ENCODE results near the gene CANT1.
"Not testable (repeated sequence)": the region's sequence is repeated elsewhere in the genome, so short reads cannot be mapped to it uniquely, and the experiment has no call there.

The CANT1 gene

GRCh38 chr17:79028496-79029326, 19.1 kb upstream of the CANT1 start:
- no peak for DNase-seq (ENCODE audit: extremely low read depth in 1 of 2, low read depth in 1 of 2)

- no peak for DNase-seq (ENCODE audit: extremely low read depth in 1 of 2, low read depth in 1 of 2)
Measured at GRCh38 chr17:79027925-79028491, 18.4 kb upstream of the CANT1 start.

- no peak for DNase-seq (ENCODE audit: extremely low read depth in 1 of 2, low read depth in 1 of 2)
Measured at GRCh38 chr17:79027274-79027924, 17.8 kb upstream of the CANT1 start.

- no peak for DNase-seq (ENCODE audit: extremely low read depth in 1 of 2, low read depth in 1 of 2)
Measured at GRCh38 chr17:79026376-79027273, 17.1 kb upstream of the CANT1 start.

- no peak for DNase-seq (ENCODE audit: extremely low read depth in 1 of 2, low read depth in 1 of 2)
Measured at GRCh38 chr17:79024901-79025737, 15.6 kb upstream of the CANT1 start.

GRCh38 chr17:79023886-79024771, 14.6 kb upstream of the CANT1 start, which contains the start of gene C1QTNF1:
Gene C1QTNF1 (plus strand): TSS chr17:79024169. CDS start chr17:79043969, 19,800 bp downstream.
- DNase-seq (ENCODE audit: extremely low read depth in 1 of 2, low read depth in 1 of 2): no peak

- no peak for DNase-seq (ENCODE audit: extremely low read depth in 1 of 2, low read depth in 1 of 2)
Measured at GRCh38 chr17:79023180-79023705, 13.7 kb upstream of the CANT1 start.

GRCh38 chr17:79022507-79022991, 13.0 kb upstream of the CANT1 start:
- DNase-seq (ENCODE audit: extremely low read depth in 1 of 2, low read depth in 1 of 2): no peak

- not testable (repeated sequence) for DNase-seq (ENCODE audit: extremely low read depth in 1 of 2, low read depth in 1 of 2)
Measured at GRCh38 chr17:79021929-79022328, 12.4 kb upstream of the CANT1 start.

GRCh38 chr17:79020631-79021301, 11.2 kb upstream of the CANT1 start:
- no peak for DNase-seq (ENCODE audit: extremely low read depth in 1 of 2, low read depth in 1 of 2)

- DNase-seq (ENCODE audit: extremely low read depth in 1 of 2, low read depth in 1 of 2): no peak
Measured at GRCh38 chr17:79019632-79020584, 10.3 kb upstream of the CANT1 start.

- no peak for DNase-seq (ENCODE audit: extremely low read depth in 1 of 2, low read depth in 1 of 2)
Measured at GRCh38 chr17:79019261-79019631, 9.7 kb upstream of the CANT1 start.

- DNase-seq (ENCODE audit: extremely low read depth in 1 of 2, low read depth in 1 of 2): no peak
Measured at GRCh38 chr17:79018370-79018695, 8.8 kb upstream of the CANT1 start.

GRCh38 chr17:79017546-79018369, 8.2 kb upstream of the CANT1 start:
- DNase-seq (ENCODE audit: extremely low read depth in 1 of 2, low read depth in 1 of 2): no peak

GRCh38 chr17:79014158-79014758, 4.7 kb upstream of the CANT1 start:
- no peak for DNase-seq (ENCODE audit: extremely low read depth in 1 of 2, low read depth in 1 of 2)

Data from activated CD8-positive, alpha-beta memory T cell treated with anti-CD3 and anti-CD28 coated beads for 1 hour (primary cell).